GM21526 (cell line): ENCODE results near the gene USP40.

Experiments
- ATAC-seq: cut with Tn5 transposase; IDR thresholded peaks from one replicate; pipeline ENCODE4 v1.9.1; 2021; ENCODE audit warnings: moderate library complexity; ENCODE audit not compliant: unreplicated experiment, low FRiP score

USP40 gene

GRCh38 chr2:233501198-233502076, 65.1 kb downstream of the USP40 start:
- ATAC-seq, result no peak

GRCh38 chr2:233499928-233500327, 66.7 kb downstream of the USP40 start:
- no peak for ATAC-seq

GRCh38 chr2:233498126-233498525, 68.5 kb downstream of the USP40 start:
- no peak for ATAC-seq

DNA sequence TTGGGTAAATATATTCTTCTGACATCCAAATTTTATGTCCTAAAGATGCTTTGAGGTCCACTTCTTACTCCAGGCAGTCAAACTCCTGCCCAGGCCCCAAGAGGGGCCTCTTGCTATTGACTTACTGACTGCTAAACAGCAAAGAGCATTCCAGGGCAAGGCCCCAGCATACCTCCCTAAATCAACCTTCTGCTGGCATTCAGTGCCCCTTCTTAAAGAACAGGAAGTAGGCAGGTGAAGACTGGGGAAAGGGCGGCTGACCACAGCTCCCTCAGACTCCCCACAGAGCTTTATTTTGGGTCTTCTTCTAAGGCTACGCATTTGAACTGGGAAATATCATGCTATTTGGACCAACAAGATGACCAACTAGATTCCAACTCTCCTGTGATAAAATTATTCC, 68.9 kb downstream of the USP40 start:
- ATAC-seq, result no peak

DNA sequence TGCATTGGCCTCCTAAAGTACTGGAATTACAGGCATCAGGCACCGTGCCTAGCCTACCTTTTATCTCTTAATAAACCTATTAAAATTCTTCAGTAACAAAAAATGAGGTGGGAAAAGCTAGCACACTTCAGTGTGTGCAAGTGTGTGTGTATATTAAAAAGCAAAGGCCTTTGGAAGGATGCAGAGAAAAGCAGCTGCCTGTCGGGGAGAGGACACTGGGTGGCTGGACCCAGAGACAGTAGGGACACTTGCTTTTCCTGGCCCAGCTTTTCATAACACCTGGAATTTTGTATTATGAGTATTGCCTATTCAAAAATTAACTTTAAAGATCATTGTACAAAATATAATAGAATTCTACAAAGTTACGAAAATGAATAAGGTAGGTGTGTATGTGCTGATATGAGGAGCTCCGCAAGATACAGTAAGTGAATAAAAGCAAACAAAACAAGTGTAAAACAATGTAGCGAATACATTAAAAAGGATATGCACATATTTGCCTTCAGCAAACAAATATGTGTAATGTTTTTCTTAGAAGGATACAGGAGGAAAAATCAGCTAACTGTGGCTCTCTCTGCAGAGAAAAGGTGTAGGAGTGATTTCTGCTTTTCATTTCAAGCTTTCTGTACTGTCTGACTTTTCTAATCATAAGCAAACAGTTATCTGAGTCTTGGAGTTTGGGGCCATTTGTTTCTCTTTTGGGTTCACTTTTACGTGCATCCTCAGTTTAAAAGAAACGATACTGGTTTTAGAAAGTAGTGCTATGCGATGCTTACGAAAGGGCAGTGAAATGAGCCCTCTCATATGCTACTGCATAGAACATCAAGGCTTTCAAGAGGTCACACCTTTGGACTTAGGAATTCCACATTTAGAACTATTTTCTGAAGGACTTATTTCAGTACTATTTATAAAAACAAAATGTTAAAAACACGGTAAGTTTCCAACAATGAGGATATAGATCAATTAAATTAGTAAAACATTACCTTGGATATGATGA, 70.8 kb downstream of the USP40 start:
- no peak for ATAC-seq

DNA sequence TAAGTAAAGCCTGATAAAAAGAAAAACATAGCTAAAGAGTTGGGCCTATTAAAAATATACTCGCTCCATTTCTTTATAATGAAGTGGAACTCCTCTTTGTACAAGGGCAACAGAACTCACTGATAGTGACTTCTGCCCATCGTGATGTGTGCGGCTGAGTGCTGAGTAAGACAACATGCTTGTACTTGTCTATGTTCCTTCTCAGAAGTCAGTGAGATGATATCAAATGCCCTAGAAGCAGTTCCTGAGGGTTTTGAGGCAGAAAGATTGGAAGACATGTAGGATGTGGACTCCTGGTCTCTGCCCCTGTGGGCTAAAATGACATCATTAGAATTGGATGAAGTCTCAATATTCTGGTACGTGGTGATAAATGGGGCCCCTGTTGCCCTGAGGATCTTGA, 73.8 kb downstream of the USP40 start:
- no peak for ATAC-seq

GRCh38 chr2:233492078-233492477, 74.5 kb downstream of the USP40 start:
- no peak for ATAC-seq

GRCh38 chr2:233491326-233491725, 75.3 kb downstream of the USP40 start:
- no peak for ATAC-seq

- ATAC-seq, result no peak
Measured at GRCh38 chr2:233490831-233491230, 75.8 kb downstream of the USP40 start.

GRCh38 chr2:233489666-233490065, 76.9 kb downstream of the USP40 start:
- ATAC-seq, result no peak

DNA sequence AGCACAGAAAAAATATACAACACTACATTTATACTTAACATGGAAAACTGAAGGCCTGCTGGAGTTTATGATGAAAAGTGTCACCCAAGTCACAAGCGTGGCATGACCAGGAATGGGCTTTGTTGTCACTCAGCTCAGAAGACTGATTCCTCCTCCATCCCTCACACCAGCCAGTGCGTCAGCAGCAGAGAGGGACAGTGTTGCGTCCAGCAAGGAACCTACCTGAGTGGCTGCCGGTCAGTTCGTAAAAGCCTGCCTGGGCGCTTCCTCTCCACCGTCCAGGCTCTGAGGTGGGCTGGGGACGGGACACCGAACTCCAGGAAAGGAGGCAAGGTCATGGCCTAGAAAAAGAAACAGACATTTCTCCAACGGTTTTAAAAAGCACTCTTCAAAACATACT, 77.4 kb downstream of the USP40 start:
- no peak for ATAC-seq

DNA sequence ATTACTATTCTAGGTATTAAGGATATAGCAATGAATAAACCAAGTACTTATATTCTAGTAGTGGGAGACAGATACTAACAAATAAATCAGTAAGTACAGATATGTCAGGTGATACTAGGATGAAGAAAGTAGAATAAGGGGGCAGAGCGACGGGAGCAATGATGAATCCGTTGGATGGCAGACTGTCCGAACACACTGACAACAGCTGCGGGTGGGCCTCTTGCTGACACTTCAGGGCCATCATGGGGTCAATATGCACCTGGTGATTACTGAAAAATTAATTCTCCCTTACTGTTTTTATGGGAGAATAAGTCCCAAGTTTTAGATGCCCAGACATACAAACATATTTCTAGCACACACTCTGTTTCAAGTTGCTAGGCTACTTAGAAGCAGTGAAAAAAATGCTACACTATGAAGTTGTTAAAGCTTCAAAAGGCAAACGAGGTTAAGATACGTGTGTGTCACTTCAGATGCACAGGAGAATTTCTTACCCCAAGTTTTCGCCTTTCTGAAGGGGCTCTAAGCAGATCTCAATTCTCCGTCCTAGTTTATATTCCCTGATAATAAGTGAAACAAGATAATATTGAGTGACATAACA, 78.7 kb downstream of the USP40 start:
- ATAC-seq, result no peak

DNA sequence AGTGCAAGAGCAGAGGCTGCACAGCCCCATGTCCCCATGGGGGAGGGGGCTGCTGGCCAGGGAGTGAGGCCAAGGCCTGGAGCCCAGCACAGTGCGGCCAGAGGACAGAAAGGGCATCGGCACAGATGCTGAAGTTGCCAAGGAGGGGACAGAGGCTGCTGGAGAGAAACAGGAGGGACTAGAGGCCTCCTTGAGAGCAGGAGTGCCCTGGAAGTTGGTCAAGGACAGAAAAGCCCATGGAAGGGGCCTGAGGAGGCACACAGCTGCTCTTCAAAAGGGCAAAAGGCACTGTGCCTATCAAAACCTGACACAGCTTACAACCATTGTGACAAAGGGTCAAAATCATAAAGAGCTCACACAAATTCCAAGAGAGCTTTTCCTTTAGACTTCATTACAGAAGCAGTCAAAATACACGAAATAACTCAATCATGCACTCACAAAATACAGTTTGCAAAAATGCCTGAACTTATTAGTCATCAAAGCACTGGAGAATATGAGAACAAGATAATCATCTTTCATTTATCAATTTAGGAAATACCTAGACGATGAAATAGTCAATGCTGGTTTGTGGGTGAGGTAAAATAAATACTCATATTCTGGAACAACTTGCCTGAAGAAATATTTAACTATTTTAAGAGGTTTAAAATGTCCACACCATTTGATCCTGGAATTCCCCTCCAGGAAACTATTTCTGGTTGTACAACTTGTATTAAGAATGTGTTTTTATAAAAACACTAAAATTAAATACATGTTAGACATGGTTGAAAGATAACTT, 79.6 kb downstream of the USP40 start:
- ATAC-seq, result no peak

- ATAC-seq, result no peak
Measured at GRCh38 chr2:233486357-233486756, 80.2 kb downstream of the USP40 start.

DNA sequence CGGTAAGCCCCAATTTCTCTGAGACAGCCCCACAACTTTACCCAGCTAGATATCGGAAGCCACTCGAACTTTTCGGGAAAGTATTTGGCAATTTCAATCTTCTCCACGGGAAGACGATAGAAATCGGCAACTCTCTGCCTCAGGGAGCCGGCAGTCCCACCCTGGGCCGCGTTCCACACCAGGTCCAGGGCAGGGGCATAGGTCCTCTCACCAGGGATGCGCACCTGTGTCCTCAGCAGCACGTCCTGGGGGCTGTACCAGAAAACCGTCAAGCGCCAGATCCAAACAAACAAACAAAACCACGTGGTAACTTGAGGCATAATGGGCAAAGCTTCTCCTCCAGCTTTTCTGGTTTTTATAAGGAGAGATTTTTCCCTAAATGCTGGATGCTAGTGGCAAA, 80.9 kb downstream of the USP40 start:
- ATAC-seq, result no peak

DNA sequence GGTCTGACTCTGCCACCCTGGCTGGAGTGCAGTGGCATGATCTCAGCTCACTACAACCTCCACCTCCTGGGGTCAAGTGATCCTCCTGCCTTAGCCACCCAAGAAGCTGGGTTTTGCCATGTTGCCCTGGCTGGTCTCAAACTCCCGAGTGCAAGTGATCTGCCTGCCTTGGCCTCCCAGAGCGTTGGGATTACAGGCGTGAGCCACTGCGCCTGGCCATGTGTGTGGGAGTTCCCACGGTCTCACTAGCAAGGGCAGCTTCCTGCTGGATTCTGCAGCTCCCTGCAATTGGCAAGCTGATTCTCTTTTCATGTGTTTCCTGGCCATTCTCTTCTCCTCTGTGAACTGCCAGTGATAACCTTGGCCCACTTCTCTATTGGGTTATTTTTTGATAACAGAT, 84.0 kb downstream of the USP40 start:
- no peak for ATAC-seq

GRCh38 chr2:233481368-233482142, 85.0 kb downstream of the USP40 start:
- ATAC-seq, result no peak

GRCh38 chr2:233480490-233481202, 85.9 kb downstream of the USP40 start:
- no peak for ATAC-seq
